GM12878 (cell line): ENCODE results near the gene PIK3C3.

ENCODE experiments used
- CTCF ChIP-seq, 3 experiments: IDR thresholded peaks in 2 of 3; conservative IDR thresholded peaks in 1 of 3; 2 replicates each; pipeline ENCODE4 v1.5.1; 2011; ENCODE audit warnings: low read depth in 3 of 3, low read length in 3 of 3, mild to moderate bottlenecking in 3 of 3, control low read depth in 2 of 3, moderate library complexity in 2 of 3, inconsistent platforms in 1 of 3, mixed read lengths in 1 of 3; ENCODE audit not compliant: control insufficient read depth in 2 of 3, insufficient read depth in 1 of 3; ENCODE audit errors: extremely low read depth in 1 of 3
- EP300 ChIP-seq, 2 experiments: fragments of 150-350 bp in 1 of 2; IDR thresholded peaks; 2 replicates each; pipeline ENCODE4 v1.6.1; 2011 to 2012; ENCODE audit warnings: low read depth in 2 of 2, low read length in 2 of 2, borderline replicate concordance in 1 of 2, improper control_type of control experiment in 1 of 2, inconsistent platforms in 1 of 2; ENCODE audit not compliant: control insufficient read depth in 1 of 2
- JUND ChIP-seq: IDR thresholded peaks from 2 replicates; pipeline ENCODE4 v1.6.1; 2012; ENCODE audit warnings: low read depth, mild to moderate bottlenecking, low read length, improper control_type of control experiment, moderate library complexity
- MEF2A ChIP-seq: IDR thresholded peaks from 2 replicates; pipeline ENCODE4 v1.6.1; 2011; ENCODE audit warnings: low read depth, mild to moderate bottlenecking, low read length, moderate library complexity; ENCODE audit not compliant: insufficient read depth
- POLR2A ChIP-seq: IDR thresholded peaks from 2 replicates; pipeline ENCODE4 v1.6.1; 2011; ENCODE audit warnings: low read depth, mild to moderate bottlenecking, low read length
- SRF ChIP-seq, 2 experiments: IDR thresholded peaks; 2 replicates each; pipeline ENCODE4 v1.6.1; 2011; ENCODE audit warnings: low read depth in 2 of 2, low read length in 2 of 2, mild to moderate bottlenecking in 1 of 2, moderate library complexity in 1 of 2
- ZNF274 ChIP-seq: IDR thresholded peaks from one replicate; pipeline ENCODE4 v1.8.0; 2011; ENCODE audit not compliant: insufficient read length, insufficient read depth

GRCh38 chr18:42094875-42095274 lies 139.8 kb downstream of the PIK3C3 start:
- TF ChIP-seq CTCF (IDR thresholded peaks at IDR 0.05 in 2 of 3, conservative IDR thresholded peaks at IDR 0.05 in 1 of 3; ENCODE audit: control insufficient read depth in 2 of 3, extremely low read depth in 1 of 3, insufficient read depth in 1 of 3, low read depth in 3 of 3, low read length in 3 of 3) (no peak), SRF (IDR thresholded peaks at IDR 0.05; ENCODE audit: low read depth in 2 of 2, low read length in 2 of 2) (no peak), MEF2A (no peak), POLR2A (no peak), JUND (no peak), EP300 (IDR thresholded peaks at IDR 0.05; ENCODE audit: borderline replicate concordance in 1 of 2, control insufficient read depth in 1 of 2, low read depth in 2 of 2, low read length in 2 of 2) (no peak), ZNF274 (no peak)
